Measurements from ENCODE around the gene MARCHF3.
"Not testable (repeated sequence)": the region's sequence is repeated elsewhere in the genome, so short reads cannot be mapped to it uniquely, and the experiment has no call there.

The MARCHF3 gene

DNA sequence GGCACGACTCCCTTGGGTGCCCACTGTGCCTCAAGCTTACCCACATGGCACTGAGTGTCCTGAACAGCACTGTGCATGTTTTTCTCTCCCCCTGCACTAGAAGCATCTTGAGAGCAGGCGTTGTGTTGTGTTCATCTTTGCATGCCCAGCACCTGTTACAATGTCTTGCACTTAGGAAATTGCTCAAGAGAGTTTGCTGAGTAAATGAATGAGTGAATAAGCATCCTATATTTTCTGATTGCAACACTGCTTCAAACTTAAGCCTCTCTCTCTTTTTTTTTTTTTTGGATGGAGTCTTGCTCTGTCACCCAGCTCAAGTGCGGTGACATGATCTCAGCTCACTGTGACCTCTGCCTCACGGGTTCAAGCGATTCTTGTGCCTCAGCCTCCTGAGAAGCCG is 158.9 kb downstream of the MARCHF3 start:
- no peak for DNase-seq

DNA sequence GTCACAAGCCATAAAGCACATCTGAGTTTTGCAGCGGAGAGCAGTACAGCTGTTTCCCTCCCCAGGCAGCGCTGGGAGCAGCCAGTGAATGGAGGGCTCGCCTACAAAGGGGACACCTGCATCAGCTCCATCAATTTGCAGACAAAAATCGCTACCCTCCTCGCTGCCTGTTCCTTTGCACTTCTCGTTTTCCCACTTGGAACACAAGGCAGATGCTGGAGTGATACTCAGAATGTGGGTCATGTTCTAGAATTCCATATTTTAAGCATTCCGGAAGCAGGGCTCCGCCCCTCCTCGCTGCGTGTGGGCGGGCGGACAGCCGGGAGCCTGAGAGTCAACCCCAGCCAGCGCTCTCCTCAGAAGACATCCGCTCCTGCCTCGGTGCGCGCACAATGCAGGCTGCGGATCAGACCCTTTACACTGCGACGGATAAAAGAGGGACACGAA is 161.3 kb downstream of the MARCHF3 start:
- peak; percentile 67 to 89 (median 72) for DNase-seq

DNA sequence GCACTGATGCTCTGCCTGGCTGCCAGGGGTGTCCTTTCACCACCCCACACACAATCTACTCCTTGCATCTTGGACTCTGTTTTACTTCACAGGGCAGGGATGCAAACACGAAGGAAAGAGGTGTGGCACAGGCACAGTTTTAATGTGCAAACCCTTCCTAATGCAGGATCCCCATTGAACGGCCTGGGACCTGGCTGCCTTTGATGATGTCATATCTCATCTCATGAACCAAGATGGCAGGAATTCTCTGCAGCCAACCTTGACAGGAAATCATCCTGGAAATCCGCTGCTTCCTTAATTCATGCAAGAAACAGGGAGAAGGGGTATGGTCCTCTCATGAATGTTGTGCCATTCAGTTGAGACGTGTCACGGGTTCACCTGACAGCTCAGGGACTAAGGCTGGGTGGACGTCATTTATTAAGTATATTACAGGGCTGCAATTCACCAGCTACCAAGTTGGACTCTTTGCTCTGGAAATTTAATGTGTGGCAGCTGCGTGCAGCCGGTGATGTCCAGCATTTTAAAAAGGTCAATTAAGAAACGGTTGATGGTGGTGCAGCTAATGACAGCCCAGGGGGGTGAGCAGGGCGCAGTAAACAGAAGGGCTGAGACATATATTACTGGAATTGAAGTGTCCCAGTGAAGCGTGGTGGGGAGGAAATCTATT is 161.9 kb downstream of the MARCHF3 start:
- DNase-seq, result peak in 1 of 3 experiments; percentile 90

DNA sequence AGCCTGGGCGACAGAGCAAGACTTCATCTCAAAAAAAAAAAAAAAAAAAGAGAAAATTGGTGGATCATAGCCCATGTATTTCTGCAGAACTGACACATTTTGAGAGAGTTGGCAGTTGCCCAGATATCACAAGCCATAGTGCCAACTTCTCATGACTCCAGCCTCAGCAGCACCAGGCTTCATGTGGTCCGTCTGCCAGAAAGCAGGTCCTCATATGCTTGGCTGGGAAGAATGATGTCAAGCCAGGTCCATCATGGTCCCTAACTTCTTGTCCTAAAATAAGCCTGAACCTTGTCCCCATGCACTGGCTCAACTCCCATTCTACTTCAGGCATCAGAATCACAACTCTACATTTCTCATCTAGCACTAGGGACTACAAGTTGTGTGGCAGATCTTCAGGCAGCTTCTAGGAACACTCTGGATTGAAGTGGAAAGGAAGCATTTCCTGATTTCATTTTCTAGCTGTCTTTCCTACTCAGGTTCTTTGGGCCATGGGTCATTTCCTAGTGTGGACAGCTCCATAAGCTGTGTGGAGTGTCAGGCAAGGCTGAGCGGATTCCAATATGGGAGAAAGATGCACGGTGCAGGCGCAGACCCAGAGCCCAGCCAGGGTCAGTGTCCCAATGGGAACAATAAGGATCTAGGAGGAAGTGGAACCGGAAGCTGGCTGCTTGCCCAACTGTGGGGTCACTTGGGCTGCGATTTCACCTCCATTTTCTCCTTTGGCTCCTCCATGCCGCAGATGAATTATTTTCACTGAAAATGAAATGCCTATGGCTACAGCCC is 163.3 kb downstream of the MARCHF3 start:
- no peak for DNase-seq

DNA sequence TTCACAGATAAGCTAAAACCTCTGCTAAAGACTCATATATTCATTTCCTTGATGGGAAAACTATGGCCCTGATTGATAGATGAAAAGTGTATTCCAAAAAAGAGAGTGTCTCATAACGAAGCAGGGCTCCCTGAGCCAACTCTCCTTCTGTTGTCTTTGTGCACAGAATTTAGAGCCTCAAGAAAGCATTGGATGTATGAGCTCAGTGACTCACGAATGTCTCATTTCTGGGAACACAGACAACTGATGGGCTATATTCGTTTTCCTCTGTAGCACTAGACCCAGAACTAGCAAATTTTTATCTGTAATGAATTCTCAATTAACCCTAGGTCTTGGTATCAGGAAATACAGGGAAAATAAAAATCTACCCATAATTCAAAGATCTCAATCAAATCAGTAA is 165.1 kb downstream of the MARCHF3 start:
- DNase-seq, result no peak

DNA sequence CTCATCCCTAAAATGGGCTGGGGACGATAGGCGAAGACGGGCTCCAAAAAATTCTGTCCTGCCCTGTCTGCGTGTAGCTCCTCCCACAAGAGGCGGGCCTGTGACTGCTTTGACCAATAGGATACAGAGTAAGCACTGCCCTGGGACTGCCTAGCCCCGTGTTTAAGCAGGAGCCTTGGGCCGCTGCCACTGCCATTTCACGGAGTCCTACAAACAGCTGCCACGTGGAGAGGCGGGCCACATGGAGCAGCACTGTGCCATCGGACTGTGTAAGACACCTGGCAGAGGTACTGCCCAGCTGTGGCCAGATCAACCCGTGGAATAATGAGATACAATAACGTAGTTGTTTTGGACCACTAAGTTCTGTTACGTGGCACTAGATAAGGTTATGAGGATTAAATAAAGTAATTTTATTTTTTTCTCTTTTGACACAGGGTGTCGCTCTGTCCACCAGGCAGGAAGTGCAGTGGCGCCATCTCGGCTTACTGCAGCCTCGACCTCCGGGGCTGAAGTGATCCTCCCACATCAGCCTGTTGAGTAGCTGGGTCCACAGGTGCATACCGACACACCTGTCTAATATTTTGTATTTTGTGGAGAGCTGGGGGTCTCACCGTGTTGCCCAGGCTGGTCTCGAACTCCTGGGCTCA is 166.2 kb downstream of the MARCHF3 start:
- DNase-seq, result no peak

DNA sequence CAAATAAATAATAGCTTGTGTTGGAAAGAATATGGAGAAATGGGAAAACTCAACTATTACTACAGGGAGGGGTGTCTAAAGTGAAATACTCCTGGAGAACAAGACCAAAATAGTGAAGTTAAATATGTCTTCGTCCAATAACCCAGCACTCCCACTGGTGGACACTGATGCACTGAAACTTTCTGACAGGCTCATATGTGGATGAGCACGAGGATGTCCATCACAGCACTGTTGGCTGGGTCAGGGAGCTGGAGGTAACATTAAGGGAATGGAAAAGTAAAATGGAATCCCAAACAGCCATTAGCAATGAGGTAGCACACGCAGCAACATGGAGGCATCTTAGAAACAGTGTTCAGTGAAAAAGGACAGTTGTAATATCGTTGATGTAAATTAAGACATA is 167.0 kb downstream of the MARCHF3 start:
- DNase-seq, result no peak

DNA sequence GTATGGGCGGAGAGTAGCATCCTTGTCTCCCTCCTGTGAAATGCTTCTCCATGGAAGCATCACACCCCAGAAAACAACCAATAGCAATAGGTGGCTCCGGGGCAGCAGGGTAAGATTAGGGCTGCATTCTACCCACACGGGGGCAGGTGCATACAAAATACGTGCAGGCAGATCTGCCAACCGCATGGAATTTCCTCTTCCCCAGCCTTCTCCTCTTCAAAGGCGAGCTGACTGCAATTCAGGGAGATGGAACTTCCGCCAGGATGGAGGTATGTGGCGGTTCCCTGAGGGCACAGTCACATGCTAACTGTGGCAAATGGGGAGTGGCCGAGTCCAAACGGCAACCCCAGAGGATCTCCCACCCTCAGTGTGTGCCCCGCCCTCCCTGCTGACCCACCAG is 171.9 kb downstream of the MARCHF3 start:
- no peak for DNase-seq

DNA sequence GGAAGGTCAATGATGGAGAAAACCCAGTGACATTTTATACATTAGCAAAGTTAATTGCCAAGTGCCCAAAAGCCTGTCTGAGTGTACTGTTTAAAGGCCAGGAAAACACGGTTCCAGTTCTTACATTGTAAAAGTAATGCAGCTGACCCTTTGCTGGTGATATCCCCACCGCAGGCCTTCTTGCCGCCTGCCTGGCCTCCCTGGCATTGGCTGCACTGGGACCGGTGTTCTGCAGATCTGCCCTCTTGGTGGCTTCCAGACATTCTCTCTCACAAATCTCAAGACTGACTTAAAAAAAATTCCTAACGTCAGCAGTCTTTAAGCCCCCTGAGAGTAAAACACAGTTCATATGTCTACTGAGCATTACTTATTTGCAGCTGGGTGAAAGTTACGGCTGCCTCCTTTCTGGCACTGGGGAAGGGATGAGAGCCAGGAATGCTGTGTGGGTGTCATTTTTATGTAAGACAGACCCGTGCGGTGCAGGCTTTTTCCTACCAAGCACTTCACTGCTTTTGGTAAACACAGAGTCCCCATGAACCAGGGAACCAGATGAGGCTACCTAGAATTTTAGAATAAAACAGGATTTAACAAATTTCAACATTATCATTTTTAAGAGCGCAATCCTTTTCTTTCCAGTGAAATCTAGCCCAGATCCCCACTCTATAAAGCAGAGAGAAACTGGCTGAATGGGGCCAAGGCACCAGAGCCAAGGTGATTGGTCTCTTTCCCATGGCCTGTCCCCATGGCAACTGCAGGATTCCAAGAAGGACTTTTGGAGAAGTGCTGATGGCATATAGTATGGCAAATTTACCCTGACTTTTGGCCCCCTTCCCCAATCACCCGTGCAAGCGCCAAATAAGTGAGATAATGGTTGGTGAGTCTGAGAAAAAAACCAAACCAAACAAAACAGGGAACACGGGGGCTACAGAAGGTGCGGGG is 172.6 kb downstream of the MARCHF3 start:
- no peak for DNase-seq

DNA sequence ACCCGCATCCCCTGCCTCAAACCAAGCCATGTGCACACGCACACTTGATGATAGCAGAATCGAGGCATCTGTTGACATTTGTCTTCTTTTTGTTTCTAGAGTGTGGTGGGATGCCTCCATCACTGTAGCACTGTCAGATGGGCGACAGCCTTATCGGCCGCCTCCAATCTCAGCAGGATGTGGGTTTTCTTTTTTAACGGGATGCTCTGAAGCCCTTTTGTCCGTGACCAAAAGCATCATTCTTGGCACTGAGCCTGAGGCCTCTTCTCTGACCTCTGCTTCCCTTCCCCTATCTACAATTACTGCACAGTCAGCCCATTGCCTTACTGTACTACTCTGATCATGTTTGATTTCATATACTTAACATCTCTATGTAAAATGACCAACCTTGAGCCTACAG is 175.1 kb downstream of the MARCHF3 start:
- DNase-seq, result no peak

DNA sequence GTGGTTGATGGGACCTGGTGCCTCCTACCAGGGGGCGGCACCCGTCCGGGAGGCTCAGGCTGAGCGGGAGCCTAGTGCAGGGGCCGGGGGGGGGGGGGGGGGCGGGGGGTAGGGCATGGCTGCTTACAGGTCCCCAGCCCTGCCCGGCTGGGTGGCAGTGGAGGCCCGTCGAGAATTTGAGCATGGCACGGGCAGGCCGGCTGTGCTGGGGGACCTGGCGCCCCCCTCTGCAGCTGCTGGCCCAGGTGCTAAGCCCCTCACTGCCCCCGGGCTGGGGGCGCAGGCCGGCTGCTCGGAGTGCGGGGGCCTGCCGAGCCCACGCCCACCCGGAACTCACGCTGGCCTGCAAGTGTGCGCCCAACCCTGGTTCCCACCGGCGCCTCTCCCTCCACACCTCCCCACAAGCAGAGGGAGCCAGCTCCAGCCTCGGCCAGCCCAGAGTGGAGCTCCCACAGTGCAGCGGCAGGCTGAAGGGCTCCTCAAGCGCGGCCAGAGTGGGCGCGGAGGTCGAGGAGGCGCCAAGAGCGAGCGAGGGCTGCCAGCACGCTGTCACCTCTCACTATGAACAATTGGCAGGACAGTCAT is 175.7 kb downstream of the MARCHF3 start:
- DNase-seq, result no peak

DNA sequence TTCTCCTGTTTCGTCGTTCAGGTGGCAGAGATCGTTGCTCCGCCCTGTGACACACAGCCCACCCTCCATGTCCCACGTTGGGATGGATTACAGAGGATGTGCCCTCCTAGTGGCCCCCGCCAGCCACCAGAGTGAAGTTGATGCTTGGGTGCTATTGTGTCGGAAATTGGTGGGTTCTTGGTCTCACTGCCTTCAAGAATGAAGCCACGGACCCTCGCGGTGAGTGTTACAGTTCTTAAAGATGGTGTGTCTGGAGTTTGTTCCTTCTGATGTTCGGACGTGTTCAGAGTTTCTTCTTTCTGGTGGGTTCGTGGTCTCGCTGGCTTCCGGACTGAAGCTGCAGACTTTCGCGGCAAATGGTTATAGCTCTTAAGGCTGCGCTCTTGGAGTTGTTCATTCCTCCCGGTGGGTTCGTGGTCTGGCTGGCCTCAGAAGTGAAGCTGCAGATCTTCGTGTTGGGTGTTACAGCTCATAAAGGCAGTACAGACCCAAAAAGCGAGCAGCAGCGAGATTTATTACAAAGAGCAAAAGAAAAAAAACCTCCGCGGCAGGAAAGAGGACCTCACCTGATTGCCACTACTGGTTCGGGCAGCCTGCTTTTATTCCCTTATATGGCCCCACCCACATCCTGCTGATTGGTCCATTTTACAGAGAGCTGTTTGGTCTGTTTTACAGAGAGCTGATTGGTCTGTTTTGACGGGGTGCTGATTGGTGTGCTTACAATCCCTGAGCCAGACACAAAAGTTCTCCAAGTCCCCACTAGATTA is 176.6 kb downstream of the MARCHF3 start:
- DNase-seq, result not testable (repeated sequence)

DNA sequence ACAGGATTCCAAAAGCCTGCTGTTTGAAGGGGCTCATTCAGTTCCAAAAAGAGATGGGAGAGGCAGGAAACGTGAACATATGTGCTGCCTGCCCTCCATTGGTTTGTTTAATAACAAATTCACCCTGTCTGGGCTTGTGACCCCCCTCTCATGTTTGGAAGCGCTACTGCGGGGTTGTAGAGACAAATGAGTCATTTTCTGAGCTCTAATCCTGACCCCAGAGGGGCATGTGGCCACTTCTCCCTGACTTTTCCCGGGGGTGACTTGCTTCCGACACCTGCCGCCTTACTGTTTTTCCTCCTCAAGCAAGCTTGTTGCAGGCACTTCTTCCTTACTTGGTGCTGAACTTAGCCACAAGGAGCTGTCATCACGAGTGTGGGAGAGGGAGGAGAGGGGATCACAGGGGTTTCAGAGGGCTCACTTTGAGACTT is 177.5 kb downstream of the MARCHF3 start:
- no peak for DNase-seq

DNA sequence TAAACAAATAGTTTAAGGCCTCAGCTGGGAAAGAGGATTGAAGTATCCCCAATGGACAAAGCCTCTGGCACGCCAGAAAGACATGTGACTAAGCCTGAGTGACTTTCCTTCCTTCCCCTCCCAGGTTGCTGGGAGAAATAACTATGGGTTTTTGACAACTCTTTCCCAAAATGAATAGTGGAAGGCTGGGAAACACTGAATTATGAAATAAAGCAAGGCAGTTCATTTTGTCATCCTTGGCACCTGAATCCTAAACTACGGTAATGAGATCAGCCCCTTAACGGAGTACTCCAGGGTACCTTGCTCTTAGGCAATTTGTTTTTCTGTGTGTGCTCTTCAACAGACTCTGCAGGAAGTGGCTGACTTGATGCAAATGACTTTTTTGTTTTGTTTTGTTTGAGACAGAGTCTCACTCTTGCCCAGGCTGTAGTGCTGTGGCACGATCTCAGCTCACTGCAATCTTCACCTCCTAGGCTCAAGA is 178.2 kb downstream of the MARCHF3 start:
- DNase-seq, result no peak

DNA sequence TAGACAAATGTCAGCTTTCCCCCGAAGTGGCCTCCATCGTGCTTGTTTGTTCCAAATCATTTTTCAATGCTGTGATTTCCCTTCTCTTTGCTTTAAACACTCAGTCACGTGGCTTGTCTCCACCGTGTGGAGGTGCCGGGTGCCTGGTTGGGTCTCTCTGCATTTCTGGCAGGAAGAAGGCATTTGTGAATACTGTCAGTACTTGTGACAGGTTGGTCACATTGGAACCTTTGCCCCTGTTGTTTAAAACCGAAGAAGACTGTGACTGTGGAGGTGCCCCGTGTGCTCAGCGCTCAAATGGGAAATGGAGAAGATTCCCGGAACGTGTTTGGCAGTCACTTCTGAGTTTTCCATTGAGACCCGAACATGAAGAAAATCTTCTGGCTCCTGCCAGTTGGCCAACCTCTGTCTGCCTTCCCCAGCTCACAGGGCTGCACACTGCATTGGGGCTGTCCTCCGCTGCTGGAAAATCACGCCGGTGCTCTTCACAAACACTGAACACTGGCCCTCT is 178.8 kb downstream of the MARCHF3 start:
- DNase-seq, result no peak

DNA sequence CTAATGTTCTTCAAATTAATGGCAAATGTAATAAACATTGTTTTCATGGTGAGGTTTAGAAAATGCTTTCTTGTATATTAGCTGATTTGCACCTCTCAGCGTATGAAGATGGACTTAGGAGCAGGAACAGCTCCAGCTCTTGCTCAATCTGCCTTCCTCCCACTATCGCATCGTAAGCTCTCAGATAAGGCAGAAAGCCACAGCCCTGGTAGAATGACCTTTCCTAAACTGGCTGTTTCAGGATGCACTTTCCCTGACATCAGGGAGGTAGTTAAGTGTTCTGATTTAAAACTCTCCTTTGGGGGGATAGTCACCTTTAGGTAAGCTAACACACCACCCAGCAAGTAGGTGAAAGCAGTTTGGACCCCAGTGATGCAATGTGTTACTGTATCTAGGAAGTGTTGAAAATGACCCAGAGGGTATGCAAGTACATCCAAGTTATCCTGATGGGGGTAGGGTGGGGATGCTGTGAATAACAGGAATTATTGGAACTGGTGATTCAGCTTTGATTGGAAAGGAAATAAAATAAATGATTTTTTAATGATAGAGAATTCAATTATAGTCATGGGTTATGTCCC is 181.2 kb downstream of the MARCHF3 start:
- no peak for DNase-seq

DNA sequence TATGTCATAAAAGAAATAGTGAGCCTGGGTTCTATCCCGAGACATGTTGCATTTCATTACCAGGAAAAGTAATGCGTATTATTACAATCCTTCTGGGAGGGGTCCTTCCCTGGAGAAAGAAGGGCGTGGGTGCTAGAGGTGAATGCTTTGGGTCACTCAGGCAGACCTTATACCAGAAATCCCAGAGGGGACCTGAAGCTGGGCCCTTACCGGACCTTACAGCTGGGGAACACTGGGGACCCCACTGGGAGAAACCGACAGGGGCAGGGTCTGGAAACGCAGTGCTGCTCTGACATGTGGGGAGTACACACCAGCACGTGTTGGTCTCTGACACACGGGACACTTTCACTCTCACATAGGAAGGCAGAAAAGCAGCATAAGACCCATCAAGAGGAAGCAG is 182.1 kb downstream of the MARCHF3 start:
- DNase-seq, result no peak

DNA sequence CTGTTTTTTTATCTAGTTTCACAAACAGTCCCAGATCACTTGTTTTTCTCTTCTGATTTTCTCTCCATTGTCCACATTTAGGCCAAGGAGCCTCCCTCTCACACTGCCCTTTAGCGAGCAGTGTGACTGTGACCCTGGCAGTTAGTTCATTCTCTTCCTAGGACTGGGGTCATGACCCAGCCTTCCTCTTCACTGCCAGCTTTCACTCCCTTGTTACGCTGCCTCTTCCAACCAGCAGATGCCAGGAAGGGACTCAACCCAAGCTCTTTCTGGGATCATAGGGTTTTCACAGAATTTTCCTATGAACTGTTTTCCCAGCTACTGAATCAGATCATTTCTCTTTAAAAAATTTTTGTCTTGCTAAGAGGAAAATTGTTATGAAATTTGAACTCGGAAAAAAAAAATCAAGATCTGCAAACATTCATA is 182.5 kb downstream of the MARCHF3 start:
- no peak for DNase-seq

DNA sequence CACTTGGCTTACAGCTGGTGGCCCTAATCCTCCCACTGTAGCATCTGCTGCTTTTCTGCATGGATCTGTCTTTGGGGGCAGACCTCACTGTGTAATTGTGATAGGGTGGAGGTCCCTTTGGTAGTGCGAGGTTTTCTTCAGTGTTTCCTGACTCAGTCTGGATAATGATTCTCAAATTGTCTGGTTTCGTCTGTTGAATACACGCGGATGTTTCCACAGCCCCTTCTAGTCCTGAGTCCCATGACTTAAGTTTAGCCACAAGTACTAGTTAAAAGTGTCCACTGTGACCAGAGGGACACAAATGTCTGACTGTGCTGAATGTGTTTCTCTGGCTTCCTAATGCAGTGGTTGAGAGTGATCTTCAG is 182.9 kb downstream of the MARCHF3 start:
- DNase-seq, result no peak

DNA sequence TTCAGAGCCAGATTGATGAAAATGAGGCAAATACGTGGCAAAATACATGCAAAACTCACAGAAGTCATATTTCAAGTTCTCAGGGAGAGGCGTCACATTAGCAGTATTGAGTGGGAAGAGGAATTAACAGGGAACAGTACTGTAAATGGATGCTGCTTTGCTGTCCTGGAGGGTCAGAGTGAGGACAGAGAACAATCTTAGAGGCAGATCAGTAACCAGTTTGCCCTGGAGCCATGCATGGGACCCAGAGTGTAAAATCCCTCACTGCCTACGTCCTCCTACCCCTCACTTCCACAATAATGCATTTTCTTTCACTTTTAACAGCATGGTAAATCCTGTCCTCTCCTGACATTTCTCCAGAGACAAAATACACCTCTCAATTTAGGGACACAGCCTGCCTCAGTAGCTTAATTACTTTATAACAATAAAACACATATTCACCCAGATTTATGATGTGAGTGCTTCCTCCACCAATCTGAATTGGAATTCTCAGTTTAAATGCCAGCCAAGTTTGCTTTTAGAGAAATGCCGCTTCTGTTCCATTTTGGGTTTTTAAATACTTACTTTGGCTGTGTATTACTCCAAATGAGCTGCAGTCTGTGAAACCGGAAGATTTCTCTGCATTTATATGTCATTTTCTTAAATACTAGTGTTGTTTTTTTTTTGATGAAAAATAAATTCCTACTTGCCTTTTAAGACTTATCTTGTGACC is 183.5 kb downstream of the MARCHF3 start:
- no peak for DNase-seq

All from NCI-H1417 (cell line).